GM13976 (cell line): Measurements from ENCODE around the gene AMPH.

ENCODE experiments used
- DNase-seq: peaks from one replicate; pipeline ENCODE4 v3.0.0; 2012; ENCODE audit warnings: low spot score
- CTCF ChIP-seq: IDR thresholded peaks from 2 replicates; pipeline ENCODE4 v1.5.1; 2012; ENCODE audit warnings: borderline replicate concordance, mild to moderate bottlenecking; ENCODE audit not compliant: insufficient read depth; ENCODE audit errors: extremely low read depth, missing control alignments, control extremely low read depth
- in situ Hi-C: fragments of 300-500 bp; cut with MboI; formaldehyde crosslinking; loops from one replicate; pipeline ENCODE4 v1.12.0; 2022; ENCODE audit warnings: low sequenced_read_pairs, mixed read lengths, inconsistent platforms; ENCODE audit not compliant: unreplicated experiment

AMPH gene

GRCh38 chr7:38630720-38631673 lies at the start of gene AMPH:
AMPH (minus strand) TSS chr7:38631373; CDS start chr7:38631351, 22 bp downstream.
- DNase-seq: peak; percentile 28
- TF ChIP-seq CTCF: no peak
- in situ Hi-C loops: no loop called here

- in situ Hi-C loops: no loop called here
- DNase-seq: no peak
- TF ChIP-seq CTCF: no peak
Observed at GRCh38 chr7:38679419-38679818, 48.2 kb upstream of the AMPH start.

- no peak for DNase-seq
- no peak for TF ChIP-seq CTCF
- in situ Hi-C loops: no loop called here
Observed at GRCh38 chr7:38678698-38679054, 47.5 kb upstream of the AMPH start.

- TF ChIP-seq CTCF: no peak
- in situ Hi-C loops: no loop called here
- DNase-seq: no peak
Observed at GRCh38 chr7:38677981-38678697, 47.0 kb upstream of the AMPH start.

- no peak for DNase-seq
- no peak for TF ChIP-seq CTCF
- in situ Hi-C loops: no loop called here
Observed at GRCh38 chr7:38675494-38676106, 44.4 kb upstream of the AMPH start.

- no peak for DNase-seq
- TF ChIP-seq CTCF: no peak
- in situ Hi-C loops: no loop called here
Observed at GRCh38 chr7:38674513-38674912, 43.3 kb upstream of the AMPH start.
